AML-193 (cell line): ENCODE measurements around the gene UBE3A.

Source experiments
- DNase-seq, 2 experiments: peaks; one replicate each; lab custom pipeline; 2025; lab: John Stamatoyannopoulos, UW

UBE3A gene

GRCh38 chr15:25403771-25404170, 35.1 kb downstream of the UBE3A start:
- DNase-seq, result no peak

GRCh38 chr15:25402342-25402741, 36.5 kb downstream of the UBE3A start:
- no peak for DNase-seq

- no peak for DNase-seq
These were observed 37.3 kb downstream of the UBE3A start for GRCh38 chr15:25401501-25401900.

- no peak for DNase-seq
These were observed 41.7 kb downstream of the UBE3A start for GRCh38 chr15:25397100-25397499.

- no peak for DNase-seq
These were observed 43.9 kb downstream of the UBE3A start for GRCh38 chr15:25394898-25395297.

- DNase-seq, result no peak
These were observed 46.0 kb downstream of the UBE3A start for GRCh38 chr15:25392806-25393205.

GRCh38 chr15:25391971-25392721, 46.7 kb downstream of the UBE3A start:
- DNase-seq, result no peak

GRCh38 chr15:25385986-25386385, 52.8 kb downstream of the UBE3A start:
- no peak for DNase-seq

- DNase-seq, result no peak
These were observed 57.2 kb downstream of the UBE3A start for GRCh38 chr15:25381579-25381978.

- no peak for DNase-seq
These were observed 60.3 kb downstream of the UBE3A start for GRCh38 chr15:25378501-25378901.

GRCh38 chr15:25375557-25375956, 63.3 kb downstream of the UBE3A start:
- no peak for DNase-seq

GRCh38 chr15:25374143-25374542, 64.7 kb downstream of the UBE3A start:
- DNase-seq, result no peak

- DNase-seq, result peak in 1 of 2 experiments; percentile 15
These were observed 66.5 kb downstream of the UBE3A start for GRCh38 chr15:25372298-25372697.

GRCh38 chr15:25368850-25369249, 70.0 kb downstream of the UBE3A start:
- no peak for DNase-seq

GRCh38 chr15:25366058-25366457, 72.8 kb downstream of the UBE3A start:
- DNase-seq, result no peak

- DNase-seq, result no peak
These were observed 76.3 kb downstream of the UBE3A start for GRCh38 chr15:25362545-25362944.

- no peak for DNase-seq
These were observed 91.1 kb downstream of the UBE3A start for GRCh38 chr15:25347707-25348106.

- DNase-seq, result no peak
These were observed 92.5 kb downstream of the UBE3A start for GRCh38 chr15:25346371-25346770.

GRCh38 chr15:25345943-25346342, 92.9 kb downstream of the UBE3A start:
- no peak for DNase-seq

GRCh38 chr15:25342629-25343028, 96.2 kb downstream of the UBE3A start:
- no peak for DNase-seq

GRCh38 chr15:25339431-25339830, 99.4 kb downstream of the UBE3A start:
- DNase-seq, result no peak

GRCh38 chr15:25335279-25335678, 103.5 kb downstream of the UBE3A start:
- no peak for DNase-seq

- no peak for DNase-seq
These were observed 105.8 kb downstream of the UBE3A start for GRCh38 chr15:25333049-25333448.

GRCh38 chr15:25332306-25332705, 106.5 kb downstream of the UBE3A start:
- DNase-seq, result no peak
